ENCODE data around the gene DDX47.

DNA sequence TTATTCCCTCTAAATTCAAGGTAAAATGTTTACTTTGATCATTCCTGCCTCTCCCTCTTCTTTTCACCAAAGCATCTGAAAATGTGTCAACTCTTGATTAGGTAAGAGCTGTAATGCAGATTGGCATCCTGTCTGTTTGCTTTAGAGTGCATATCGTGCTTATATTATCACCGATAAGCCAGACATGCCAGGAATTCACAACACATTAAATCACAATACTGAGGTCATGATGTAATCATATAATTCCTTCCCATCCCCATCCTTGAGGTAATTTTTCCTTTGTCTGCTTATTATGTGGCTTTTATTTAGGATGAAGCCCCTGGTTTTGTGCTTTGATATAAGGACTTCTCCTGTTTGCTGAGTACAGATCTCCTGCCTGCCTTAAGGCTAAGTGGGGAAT lies 10.2 kb downstream of the DDX47 start:
- TF ChIP-seq, protein P1, sequence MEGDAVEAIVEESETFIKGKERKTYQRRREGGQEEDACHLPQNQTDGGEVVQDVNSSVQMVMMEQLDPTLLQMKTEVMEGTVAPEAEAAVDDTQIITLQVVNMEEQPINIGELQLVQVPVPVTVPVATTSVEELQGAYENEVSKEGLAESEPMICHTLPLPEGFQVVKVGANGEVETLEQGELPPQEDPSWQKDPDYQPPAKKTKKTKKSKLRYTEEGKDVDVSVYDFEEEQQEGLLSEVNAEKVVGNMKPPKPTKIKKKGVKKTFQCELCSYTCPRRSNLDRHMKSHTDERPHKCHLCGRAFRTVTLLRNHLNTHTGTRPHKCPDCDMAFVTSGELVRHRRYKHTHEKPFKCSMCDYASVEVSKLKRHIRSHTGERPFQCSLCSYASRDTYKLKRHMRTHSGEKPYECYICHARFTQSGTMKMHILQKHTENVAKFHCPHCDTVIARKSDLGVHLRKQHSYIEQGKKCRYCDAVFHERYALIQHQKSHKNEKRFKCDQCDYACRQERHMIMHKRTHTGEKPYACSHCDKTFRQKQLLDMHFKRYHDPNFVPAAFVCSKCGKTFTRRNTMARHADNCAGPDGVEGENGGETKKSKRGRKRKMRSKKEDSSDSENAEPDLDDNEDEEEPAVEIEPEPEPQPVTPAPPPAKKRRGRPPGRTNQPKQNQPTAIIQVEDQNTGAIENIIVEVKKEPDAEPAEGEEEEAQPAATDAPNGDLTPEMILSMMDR (IDR thresholded peaks at IDR 0.05) = no peak
- TF ChIP-seq POLR2AphosphoS5 (IDR thresholded peaks at IDR 0.05; ENCODE audit: insufficient read depth in 1 of 2, low read depth in 1 of 2) = no peak
